IPS-18c (cell line): ENCODE results near the gene PAQR6.

ENCODE experiments used
- H3K4me3 ChIP-seq: 2 replicates; pipeline ENCODE4 v1.7.0; 2013; ENCODE audit warnings: low read depth, mild to moderate bottlenecking, low read length, moderate library complexity; ENCODE audit not compliant: insufficient read depth
- H3K9me3 ChIP-seq: one replicate; pipeline ENCODE4 v1.6.1; 2013; ENCODE audit warnings: mild to moderate bottlenecking, low read length, moderate library complexity; ENCODE audit not compliant: control insufficient read depth, insufficient read depth

PAQR6 gene

GRCh38 chr1:156245451-156246232 is 2.2 kb downstream of the PAQR6 start:
- H3K4me3 ChIP-seq, result peak overlapping the region; percentile 31
- no peaks in the 10 kb centered on the region for H3K9me3 ChIP-seq

GRCh38 chr1:156244712-156245111 is 3.1 kb downstream of the PAQR6 start:
- H3K4me3 ChIP-seq, result no peak overlapping the region
- no peaks in the 10 kb centered on the region for H3K9me3 ChIP-seq

- no peak overlapping the region for H3K4me3 ChIP-seq
- no peaks in the 10 kb centered on the region for H3K9me3 ChIP-seq
These were observed 3.7 kb downstream of the PAQR6 start for GRCh38 chr1:156244126-156244525.

- no peaks in the 10 kb centered on the region for H3K9me3 ChIP-seq
These were observed 5.1 kb downstream of the PAQR6 start for GRCh38 chr1:156242738-156243137.

GRCh38 chr1:156241926-156242325 is 5.9 kb downstream of the PAQR6 start, which contains the start of gene BGLAP:
Gene BGLAP (plus strand): TSS chr1:156242184. CDS start chr1:156242232, 48 bp downstream.
- Histone ChIP-seq H3K9me3 (no peaks in the 10 kb centered on the region), H3K4me3 (no peak within 1 kb of the TSS)

More at GRCh38 chr1:156242738-156243137, 5.1 kb downstream of the PAQR6 start:
- H3K4me3 ChIP-seq, result no peak overlapping the region

- no peaks in the 10 kb centered on the region for H3K9me3 ChIP-seq
- H3K4me3 ChIP-seq, result no peak overlapping the region
These were observed 6.5 kb downstream of the PAQR6 start for GRCh38 chr1:156241311-156241811.

- no peaks in the 10 kb centered on the region for H3K9me3 ChIP-seq
- no peak overlapping the region for H3K4me3 ChIP-seq
These were observed 9.6 kb downstream of the PAQR6 start for GRCh38 chr1:156238248-156238647.

GRCh38 chr1:156236164-156236563 is 11.7 kb downstream of the PAQR6 start:
- no peak overlapping the region for H3K4me3 ChIP-seq
- no peaks in the 10 kb centered on the region for H3K9me3 ChIP-seq

- Histone ChIP-seq H3K4me3 (no peak overlapping the region), H3K9me3 (no peaks in the 10 kb centered on the region)
These were observed 14.3 kb downstream of the PAQR6 start for GRCh38 chr1:156233426-156234127.

- no peaks in the 10 kb centered on the region for H3K9me3 ChIP-seq
- no peak overlapping the region for H3K4me3 ChIP-seq
These were observed 15.5 kb downstream of the PAQR6 start for GRCh38 chr1:156232201-156232894.

GRCh38 chr1:156230473-156230837 is 17.4 kb downstream of the PAQR6 start:
- H3K9me3 ChIP-seq, result no peaks in the 10 kb centered on the region
- no peak overlapping the region for H3K4me3 ChIP-seq

- Histone ChIP-seq H3K9me3 (no peaks in the 10 kb centered on the region), H3K4me3 (no peak overlapping the region)
These were observed 17.9 kb downstream of the PAQR6 start for GRCh38 chr1:156229809-156230472.

- no peaks in the 10 kb centered on the region for H3K9me3 ChIP-seq
- no peak overlapping the region for H3K4me3 ChIP-seq
These were observed 19.4 kb downstream of the PAQR6 start for GRCh38 chr1:156228501-156228900.

GRCh38 chr1:156226782-156227181 is 21.1 kb downstream of the PAQR6 start:
- no peak overlapping the region for H3K4me3 ChIP-seq
- no peaks in the 10 kb centered on the region for H3K9me3 ChIP-seq

- no peak overlapping the region for H3K4me3 ChIP-seq
- no peaks in the 10 kb centered on the region for H3K9me3 ChIP-seq
These were observed 21.7 kb downstream of the PAQR6 start for GRCh38 chr1:156226116-156226538.

- H3K4me3 ChIP-seq, result no peak overlapping the region
- H3K9me3 ChIP-seq, result no peaks in the 10 kb centered on the region
These were observed 22.2 kb downstream of the PAQR6 start for GRCh38 chr1:156225677-156226014.

- Histone ChIP-seq H3K4me3 (no peak overlapping the region), H3K9me3 (peaks cover 2% of the 10 kb centered on the region)
These were observed 25.7 kb downstream of the PAQR6 start for GRCh38 chr1:156221986-156222692.
